ENCODE measurements around the gene LYAR. TPM values are rescaled to one million over a fixed set of nuclear protein-coding genes. Genes with fewer than 3 reads are reported as not detected.

The LYAR gene, protein sequence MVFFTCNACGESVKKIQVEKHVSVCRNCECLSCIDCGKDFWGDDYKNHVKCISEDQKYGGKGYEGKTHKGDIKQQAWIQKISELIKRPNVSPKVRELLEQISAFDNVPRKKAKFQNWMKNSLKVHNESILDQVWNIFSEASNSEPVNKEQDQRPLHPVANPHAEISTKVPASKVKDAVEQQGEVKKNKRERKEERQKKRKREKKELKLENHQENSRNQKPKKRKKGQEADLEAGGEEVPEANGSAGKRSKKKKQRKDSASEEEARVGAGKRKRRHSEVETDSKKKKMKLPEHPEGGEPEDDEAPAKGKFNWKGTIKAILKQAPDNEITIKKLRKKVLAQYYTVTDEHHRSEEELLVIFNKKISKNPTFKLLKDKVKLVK
- total RNA-seq: 1 to 10 TPM; 2.6 to 8.9 (median 5.2) TPM
- long read RNA-seq, partial matches to known transcripts: 3 of 3 reads
- long read RNA-seq, other reads (novel, unspliced or antisense): 0 of 3 reads

DNA sequence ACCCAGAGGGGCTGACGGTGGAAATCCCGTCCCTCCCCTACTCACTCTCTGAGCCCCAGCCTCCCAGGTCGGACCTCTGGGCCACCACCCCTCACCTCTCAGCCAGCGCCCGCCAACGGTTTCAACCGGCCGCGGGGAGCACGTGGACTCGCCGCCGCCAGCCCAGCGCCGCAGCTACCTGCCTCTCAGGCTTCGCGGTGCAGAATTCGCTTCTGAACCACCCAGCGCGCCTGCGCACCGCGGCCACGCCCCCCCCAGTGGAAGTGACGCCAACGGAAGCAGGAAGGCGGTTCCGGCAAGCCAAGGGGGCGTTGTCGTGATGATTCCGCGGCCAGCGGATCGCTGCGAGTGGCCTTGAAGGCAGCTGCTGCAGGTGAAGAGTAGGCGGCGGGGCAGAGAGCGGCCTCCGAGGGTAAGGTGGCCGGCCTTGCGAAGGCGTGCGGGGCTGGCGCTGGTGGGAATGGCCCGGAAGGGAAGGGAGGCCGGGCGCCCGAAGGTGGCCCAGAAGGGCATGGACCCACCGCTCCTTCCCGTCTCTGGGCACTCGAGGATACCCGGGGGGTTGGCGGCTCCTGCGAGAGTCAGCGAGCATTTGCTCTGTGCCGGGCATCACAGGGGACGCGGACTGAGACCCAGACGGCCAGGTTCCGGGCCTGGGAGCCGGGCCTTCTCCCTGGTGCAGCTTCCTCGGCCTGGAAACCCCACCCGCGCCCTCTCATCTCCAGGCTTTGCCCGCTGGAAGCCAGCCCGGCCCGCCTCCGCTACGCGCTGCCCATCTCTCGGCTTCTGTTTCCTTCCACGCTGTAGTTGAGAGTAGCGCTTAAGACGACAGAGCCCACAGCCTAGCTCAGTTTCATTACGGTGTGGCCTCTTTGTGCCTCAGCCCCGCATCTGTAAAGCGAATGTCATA is at the start of gene LYAR, which contains the start of gene ZBTB49:
LYAR (minus strand) TSS at position 214 of the 910 bp plus-strand sequence. CDS start 6,412 bp downstream, outside the sequence.
ZBTB49 (plus strand) TSS at position 311 of the 910 bp plus-strand sequence. CDS start 9,695 bp downstream, outside the sequence.
- peak; percentile 98 to 99 (median 99) for ATAC-seq
- H3K36me3 ChIP-seq: no peaks in the 10 kb centered on the region
- DNase-seq: peak; percentile 95 to 96 (median 96)
- peaks cover 0 to 27% (median 4%) of the 10 kb centered on the region in 4 donors for H3K4me1 ChIP-seq
- peak within 1 kb of the TSS; percentile 92 to 93 (median 92) for H3K4me3 ChIP-seq
- peak within 1 kb of the TSS; percentile 47 to 62 (median 58) for H3K27ac ChIP-seq
- H3K9me3 ChIP-seq: no peaks in the 10 kb centered on the region
- WGBS (ENCODE audit: insufficient coverage, low coverage, low lambda C conversion rate, missing lambda C conversion rate): 0% methylated on average over 13 of the region's 77 CpGs
- H3K27me3 ChIP-seq: no peaks in the 10 kb centered on the region
- TF ChIP-seq CTCF (IDR thresholded peaks at IDR 0.05): no peak
- peak; percentile 68 for TF ChIP-seq POLR2A (IDR thresholded peaks at IDR 0.05)
- intact Hi-C loops (cut with DNase I): no loop called here

DNA sequence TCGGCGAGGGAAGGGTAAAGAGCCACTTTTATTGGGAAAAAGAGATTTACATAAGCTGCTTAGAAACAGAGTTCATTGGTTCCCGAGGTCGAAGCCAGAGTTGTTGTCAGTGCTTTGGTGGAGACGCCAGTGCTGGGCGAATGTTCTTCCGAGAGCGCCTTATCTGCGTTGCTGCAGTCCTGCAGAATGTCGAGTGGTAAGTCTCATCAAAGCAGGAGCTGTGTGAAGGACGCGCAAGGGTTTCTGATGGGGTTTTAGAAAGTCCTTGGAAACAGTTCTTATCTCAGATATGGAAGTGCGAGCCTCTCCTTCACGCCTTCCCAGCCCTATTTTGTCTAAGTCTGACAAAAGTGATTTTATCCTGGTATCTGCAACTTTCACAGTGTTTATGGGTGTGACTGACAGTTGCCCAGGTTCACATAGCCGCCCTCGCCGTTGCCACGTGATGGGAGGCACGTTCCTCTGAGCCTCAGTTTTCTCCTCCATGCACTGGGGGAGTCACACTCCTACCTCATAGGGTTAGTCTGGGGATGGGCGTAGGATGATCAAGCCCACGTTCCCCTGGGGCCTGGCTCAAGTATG is 49.6 kb upstream of the LYAR start:
- TF ChIP-seq CTCF (IDR thresholded peaks at IDR 0.05): no peak
- TF ChIP-seq POLR2A (IDR thresholded peaks at IDR 0.05): no peak
- no peaks in the 10 kb centered on the region for H3K27me3 ChIP-seq
- no peak overlapping the region for H3K27ac ChIP-seq
- ATAC-seq (no peak), DNase-seq (no peak)
- WGBS (ENCODE audit: insufficient coverage, low coverage, low lambda C conversion rate, missing lambda C conversion rate): 59% methylated on average over 16 of the region's 21 CpGs
- no peak overlapping the region for H3K4me3 ChIP-seq
- H3K4me1 ChIP-seq: no peaks in the 10 kb centered on the region
- H3K36me3 ChIP-seq: no peaks in the 10 kb centered on the region
- H3K9me3 ChIP-seq: no peaks in the 10 kb centered on the region
- intact Hi-C loops (cut with DNase I): loop anchor here in 1 of 2 donors (10.0 kb wide), 1 partner anchor 85 kb away; no protein-coding TSS in a partner anchor

DNA sequence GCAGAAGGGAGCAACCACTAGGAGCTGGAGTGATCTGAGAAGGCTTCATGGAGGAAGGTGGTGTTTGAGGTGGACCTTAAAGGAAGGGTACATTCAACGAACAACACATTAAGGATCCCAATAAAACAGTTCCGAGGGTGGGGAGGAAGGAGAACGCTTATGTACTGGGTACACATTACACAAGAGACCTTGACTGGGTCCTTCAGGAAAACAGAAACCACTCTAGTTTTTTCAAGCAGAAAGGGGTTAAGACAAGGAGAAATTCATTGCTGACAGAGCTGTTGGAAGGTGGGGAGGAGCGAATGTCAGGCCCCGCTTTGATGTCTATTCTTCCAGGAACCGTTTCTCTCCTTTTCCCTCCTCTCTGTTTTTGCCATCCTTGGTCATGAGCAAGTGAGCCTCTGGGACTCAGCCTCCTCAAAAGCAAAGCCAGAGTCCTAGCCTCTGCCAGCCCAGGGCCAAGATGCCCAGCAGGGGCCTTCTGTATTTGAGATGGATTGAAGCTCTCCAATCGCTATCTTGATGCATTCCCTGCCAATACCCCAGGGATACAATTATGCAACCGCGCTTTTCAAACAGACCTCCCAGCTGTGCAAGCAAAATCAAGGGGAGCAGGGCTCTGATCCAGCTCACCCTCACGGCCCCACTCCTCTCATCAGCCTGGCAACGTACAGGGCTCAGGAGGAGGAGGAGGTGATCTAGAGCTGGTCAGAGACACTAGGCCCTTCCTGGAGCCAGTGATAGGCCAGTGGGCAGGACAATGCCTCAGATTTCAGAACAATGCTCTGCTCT is 48.5 kb upstream of the LYAR start:
- DNase-seq (no peak), ATAC-seq (peak in 2 of 4 donors; percentile 39 to 53)
- Histone ChIP-seq H3K36me3 (no peaks in the 10 kb centered on the region), H3K4me3 (no peak overlapping the region), H3K4me1 (no peaks in the 10 kb centered on the region), H3K27ac (no peak overlapping the region), H3K27me3 (no peaks in the 10 kb centered on the region), H3K9me3 (no peaks in the 10 kb centered on the region)
- WGBS (ENCODE audit: insufficient coverage, low coverage, low lambda C conversion rate, missing lambda C conversion rate): 57% methylated on average over 8 of the region's 11 CpGs
- intact Hi-C loops (cut with DNase I): loop anchor here in 1 of 2 donors (10.0 kb wide), 1 partner anchor 84 kb away; no protein-coding TSS in a partner anchor
- no peak for TF ChIP-seq POLR2A (IDR thresholded peaks at IDR 0.05)
- no peak for TF ChIP-seq CTCF (IDR thresholded peaks at IDR 0.05)

Data from right lobe of liver (tissue), 6 donors.